Activated effector memory CD4-positive, alpha-beta T cell treated with anti-CD3 and anti-CD28 coated beads, Interleukin-2, amount 50 U/mL, for 16 hours (primary cell): Measurements from ENCODE around the gene ERC1.
"Not testable (repeated sequence)": the region's sequence is repeated elsewhere in the genome, so short reads cannot be mapped to it uniquely, and the experiment has no call there.

Source experiments
- DNase-seq: peaks from one replicate; pipeline ENCODE4 v3.0.0-alpha.2; 2020

Gene ERC1

GRCh38 chr12:1138691-1139090 is 147.7 kb downstream of the ERC1 start:
- no peak for DNase-seq

GRCh38 chr12:1146758-1147157 is 155.7 kb downstream of the ERC1 start:
- not testable (repeated sequence) for DNase-seq

- DNase-seq: no peak
Observed at GRCh38 chr12:1147821-1148220, 156.8 kb downstream of the ERC1 start.

GRCh38 chr12:1157046-1157445 is 166.0 kb downstream of the ERC1 start:
- DNase-seq: no peak

- DNase-seq: no peak
Observed at GRCh38 chr12:1161197-1161596, 170.2 kb downstream of the ERC1 start.

- no peak for DNase-seq
Observed at GRCh38 chr12:1162081-1162760, 171.2 kb downstream of the ERC1 start.

GRCh38 chr12:1167784-1168183 is 176.8 kb downstream of the ERC1 start:
- no peak for DNase-seq

GRCh38 chr12:1170411-1170810 is 179.4 kb downstream of the ERC1 start:
- DNase-seq: no peak

- DNase-seq: no peak
Observed at GRCh38 chr12:1171657-1172408, 180.8 kb downstream of the ERC1 start.

GRCh38 chr12:1173781-1174617 is 183.0 kb downstream of the ERC1 start:
- no peak for DNase-seq

GRCh38 chr12:1174659-1175058 is 183.6 kb downstream of the ERC1 start:
- DNase-seq: no peak

- no peak for DNase-seq
Observed at GRCh38 chr12:1176191-1176590, 185.2 kb downstream of the ERC1 start.

- no peak for DNase-seq
Observed at GRCh38 chr12:1179128-1179527, 188.1 kb downstream of the ERC1 start.

- DNase-seq: no peak
Observed at GRCh38 chr12:1182069-1182468, 191.0 kb downstream of the ERC1 start.

GRCh38 chr12:1184402-1184801 is 193.4 kb downstream of the ERC1 start:
- no peak for DNase-seq

- DNase-seq: no peak
Observed at GRCh38 chr12:1185460-1186182, 194.6 kb downstream of the ERC1 start.

GRCh38 chr12:1186298-1186697 is 195.3 kb downstream of the ERC1 start:
- DNase-seq: no peak

GRCh38 chr12:1188016-1188415 is 197.0 kb downstream of the ERC1 start:
- DNase-seq: no peak

- DNase-seq: no peak
Observed at GRCh38 chr12:1189163-1189562, 198.1 kb downstream of the ERC1 start.

GRCh38 chr12:1195513-1195912 is 204.5 kb downstream of the ERC1 start:
- DNase-seq: no peak

GRCh38 chr12:1197264-1198018 is 206.4 kb downstream of the ERC1 start:
- DNase-seq: no peak

- not testable (repeated sequence) for DNase-seq
Observed at GRCh38 chr12:1198854-1199253, 207.8 kb downstream of the ERC1 start.
